ENCODE results near the gene DNASE1L2. TPM values are rescaled to one million over a fixed set of nuclear protein-coding genes. Genes with fewer than 3 reads are reported as not detected.

DNASE1L2 gene
- polyA plus RNA-seq, 1 experiment = 0.38 TPM

- ChIA-PET POLR2A (no interaction called here), CTCF (no interaction called here)
- Histone ChIP-seq H3K27me3 (ENCODE audit: control insufficient read depth, insufficient read depth, low read length) (no peaks in the 10 kb centered on the region), H3K4me3 (ENCODE audit: low read depth, low read length) (no peak overlapping the region), H3K36me3 (ENCODE audit: control insufficient read depth, insufficient read depth, low read length) (no peaks in the 10 kb centered on the region)
- no peak for TF ChIP-seq CTCF (IDR thresholded peaks at IDR 0.05; ENCODE audit: insufficient read depth, low read depth, low read length)
- no peak for DNase-seq (ENCODE audit: low read depth)
Measured at GRCh38 chr16:2284001-2284770, 47.9 kb downstream of the DNASE1L2 start.

GRCh38 chr16:2284797-2285576, 48.7 kb downstream of the DNASE1L2 start:
- POLR2A ChIA-PET = no interaction called here
- no peaks in the 10 kb centered on the region for H3K36me3 ChIP-seq (ENCODE audit: control insufficient read depth, insufficient read depth, low read length)
- H3K4me3 ChIP-seq (ENCODE audit: low read depth, low read length) = no peak overlapping the region
- no peak for TF ChIP-seq CTCF (IDR thresholded peaks at IDR 0.05; ENCODE audit: insufficient read depth, low read depth, low read length)
- no peaks in the 10 kb centered on the region for H3K27me3 ChIP-seq (ENCODE audit: control insufficient read depth, insufficient read depth, low read length)
- CTCF ChIA-PET = no interaction called here
- DNase-seq (ENCODE audit: low read depth) = no peak

- Histone ChIP-seq H3K27me3 (ENCODE audit: control insufficient read depth, insufficient read depth, low read length) (no peaks in the 10 kb centered on the region), H3K4me3 (ENCODE audit: low read depth, low read length) (no peak overlapping the region), H3K36me3 (ENCODE audit: control insufficient read depth, insufficient read depth, low read length) (no peaks in the 10 kb centered on the region)
- ChIA-PET POLR2A (no interaction called here), CTCF (no interaction called here)
- DNase-seq (ENCODE audit: low read depth) = no peak
- no peak for TF ChIP-seq CTCF (IDR thresholded peaks at IDR 0.05; ENCODE audit: insufficient read depth, low read depth, low read length)
Measured at GRCh38 chr16:2285731-2286191, 49.5 kb downstream of the DNASE1L2 start.

GRCh38 chr16:2286550-2286949, 50.3 kb downstream of the DNASE1L2 start:
- DNase-seq (ENCODE audit: low read depth) = no peak
- Histone ChIP-seq H3K4me3 (ENCODE audit: low read depth, low read length) (no peak overlapping the region), H3K27me3 (ENCODE audit: control insufficient read depth, insufficient read depth, low read length) (no peaks in the 10 kb centered on the region), H3K36me3 (ENCODE audit: control insufficient read depth, insufficient read depth, low read length) (no peaks in the 10 kb centered on the region)
- POLR2A ChIA-PET = no interaction called here
- no peak for TF ChIP-seq CTCF (IDR thresholded peaks at IDR 0.05; ENCODE audit: insufficient read depth, low read depth, low read length)
- CTCF ChIA-PET = no interaction called here

- ChIA-PET POLR2A (interaction anchor here (0.5 kb wide), 1 partner anchor 414 kb away, joined by 19 read pairs; no protein-coding TSS in a partner anchor), CTCF (interaction anchor here (1.0 to 1.3 kb wide), 2 partner anchors 15 to 18 kb away, joined by 4 read pairs; no protein-coding TSS in a partner anchor)
Measured at GRCh38 chr16:2287916-2288547, 51.8 kb downstream of the DNASE1L2 start.

More at GRCh38 chr16:2287916-2288547, 51.8 kb downstream of the DNASE1L2 start:
- H3K36me3 ChIP-seq (ENCODE audit: control insufficient read depth, insufficient read depth, low read length) = no peaks in the 10 kb centered on the region
- no peak overlapping the region for H3K4me3 ChIP-seq (ENCODE audit: low read depth, low read length)
- H3K27me3 ChIP-seq (ENCODE audit: control insufficient read depth, insufficient read depth, low read length) = no peaks in the 10 kb centered on the region
- DNase-seq (ENCODE audit: low read depth) = no peak
- no peak for TF ChIP-seq CTCF (IDR thresholded peaks at IDR 0.05; ENCODE audit: insufficient read depth, low read depth, low read length)

All from BJ (cell line).